Hepatocyte (in vitro differentiated cells): ENCODE results near the gene CADPS2.

ENCODE experiments used
- EZH2 ChIP-seq: fragments of 200-600 bp; sonication (generic); IDR thresholded peaks from 2 replicates; pipeline ENCODE4 v1.6.1; 2016; ENCODE audit warnings: antibody characterized with exemption, mild to moderate bottlenecking, borderline replicate concordance
- EZH2phosphoT487 ChIP-seq: fragments of 200-600 bp; sonication (generic); IDR thresholded peaks from one replicate; pipeline ENCODE4 v1.6.1; 2018; ENCODE audit warnings: antibody characterized with exemption, mild to moderate bottlenecking, low read depth, moderate library complexity; ENCODE audit not compliant: unreplicated experiment, severe bottlenecking
- TF ChIP-seq, protein P1 (sequence below): fragments of 200-600 bp; sonication (generic); IDR thresholded peaks from 2 replicates; pipeline ENCODE4 v1.5.1; 2016; ENCODE audit warnings: antibody characterized with exemption, mild to moderate bottlenecking; ENCODE audit not compliant: poor library complexity

DNA sequence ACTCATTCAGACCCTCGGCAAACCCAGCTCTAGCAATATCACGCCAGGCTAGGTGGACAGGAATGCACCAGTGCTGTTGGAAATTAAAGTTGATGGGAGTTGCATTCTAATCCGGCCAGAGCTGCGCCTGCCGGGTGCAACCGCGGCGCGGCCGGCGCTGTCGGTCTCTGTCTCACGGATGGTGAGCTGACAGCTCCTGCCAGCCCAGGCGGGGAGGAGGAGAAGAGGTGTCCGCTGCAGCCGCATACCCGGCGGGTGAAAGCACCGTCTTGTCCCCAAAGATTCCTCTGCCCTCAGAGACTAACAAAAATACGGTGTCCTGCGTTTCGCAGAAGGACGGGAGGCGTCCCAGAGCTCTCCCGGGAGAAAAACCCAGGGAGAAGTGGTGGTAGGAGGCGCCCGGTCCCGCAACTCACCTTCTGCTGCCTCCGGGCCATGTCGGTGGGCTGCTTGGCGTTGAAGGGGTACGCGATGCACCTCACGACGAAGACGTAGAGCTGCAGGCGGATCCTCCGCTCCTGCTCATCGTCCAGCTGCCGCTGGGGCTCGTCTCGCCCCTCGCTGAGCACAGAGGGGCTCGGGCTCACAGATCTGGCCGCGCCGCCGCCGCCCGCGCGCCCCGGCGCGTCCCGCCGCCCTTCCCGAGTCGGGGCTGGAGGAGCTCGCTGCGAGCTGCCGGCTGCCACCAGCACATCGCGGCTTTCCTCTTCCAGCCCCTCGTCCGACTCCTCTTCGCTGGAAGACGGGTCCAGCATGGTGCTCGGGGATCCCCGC is 490 bp downstream of the CADPS2 start:
- TF ChIP-seq, protein P1, sequence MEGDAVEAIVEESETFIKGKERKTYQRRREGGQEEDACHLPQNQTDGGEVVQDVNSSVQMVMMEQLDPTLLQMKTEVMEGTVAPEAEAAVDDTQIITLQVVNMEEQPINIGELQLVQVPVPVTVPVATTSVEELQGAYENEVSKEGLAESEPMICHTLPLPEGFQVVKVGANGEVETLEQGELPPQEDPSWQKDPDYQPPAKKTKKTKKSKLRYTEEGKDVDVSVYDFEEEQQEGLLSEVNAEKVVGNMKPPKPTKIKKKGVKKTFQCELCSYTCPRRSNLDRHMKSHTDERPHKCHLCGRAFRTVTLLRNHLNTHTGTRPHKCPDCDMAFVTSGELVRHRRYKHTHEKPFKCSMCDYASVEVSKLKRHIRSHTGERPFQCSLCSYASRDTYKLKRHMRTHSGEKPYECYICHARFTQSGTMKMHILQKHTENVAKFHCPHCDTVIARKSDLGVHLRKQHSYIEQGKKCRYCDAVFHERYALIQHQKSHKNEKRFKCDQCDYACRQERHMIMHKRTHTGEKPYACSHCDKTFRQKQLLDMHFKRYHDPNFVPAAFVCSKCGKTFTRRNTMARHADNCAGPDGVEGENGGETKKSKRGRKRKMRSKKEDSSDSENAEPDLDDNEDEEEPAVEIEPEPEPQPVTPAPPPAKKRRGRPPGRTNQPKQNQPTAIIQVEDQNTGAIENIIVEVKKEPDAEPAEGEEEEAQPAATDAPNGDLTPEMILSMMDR: no peak
- TF ChIP-seq EZH2 (no peak), EZH2phosphoT487 (no peak)
